NCI-H82 treated with DMSO at 0.1 percent for 48 hours (cell line): ENCODE data around the gene NUCB2.

Experiments used
- DNase-seq: peaks from one replicate; lab custom pipeline; 2025; ENCODE audit not compliant: unreplicated experiment; lab: John Stamatoyannopoulos, UW

NUCB2 gene

DNA sequence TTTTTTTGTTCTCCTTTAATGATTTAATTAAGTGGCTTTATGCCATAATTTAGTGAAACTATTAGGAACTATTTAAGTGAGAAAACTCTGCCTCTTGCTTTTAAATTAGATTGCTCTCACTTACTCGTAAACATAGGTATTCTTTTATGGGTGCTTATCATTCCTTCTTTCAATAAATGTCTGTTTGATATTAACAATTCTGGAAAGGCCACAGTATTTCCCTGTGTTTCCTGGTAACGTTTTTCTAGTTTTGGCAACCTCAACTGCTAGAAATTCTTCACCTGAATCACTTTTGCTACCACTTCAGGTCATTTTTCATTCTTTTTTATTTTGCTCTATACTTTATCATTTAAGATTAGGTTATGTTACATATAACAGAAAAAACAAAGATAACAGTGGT is 55.1 kb downstream of the NUCB2 start:
- no peak for DNase-seq

DNA sequence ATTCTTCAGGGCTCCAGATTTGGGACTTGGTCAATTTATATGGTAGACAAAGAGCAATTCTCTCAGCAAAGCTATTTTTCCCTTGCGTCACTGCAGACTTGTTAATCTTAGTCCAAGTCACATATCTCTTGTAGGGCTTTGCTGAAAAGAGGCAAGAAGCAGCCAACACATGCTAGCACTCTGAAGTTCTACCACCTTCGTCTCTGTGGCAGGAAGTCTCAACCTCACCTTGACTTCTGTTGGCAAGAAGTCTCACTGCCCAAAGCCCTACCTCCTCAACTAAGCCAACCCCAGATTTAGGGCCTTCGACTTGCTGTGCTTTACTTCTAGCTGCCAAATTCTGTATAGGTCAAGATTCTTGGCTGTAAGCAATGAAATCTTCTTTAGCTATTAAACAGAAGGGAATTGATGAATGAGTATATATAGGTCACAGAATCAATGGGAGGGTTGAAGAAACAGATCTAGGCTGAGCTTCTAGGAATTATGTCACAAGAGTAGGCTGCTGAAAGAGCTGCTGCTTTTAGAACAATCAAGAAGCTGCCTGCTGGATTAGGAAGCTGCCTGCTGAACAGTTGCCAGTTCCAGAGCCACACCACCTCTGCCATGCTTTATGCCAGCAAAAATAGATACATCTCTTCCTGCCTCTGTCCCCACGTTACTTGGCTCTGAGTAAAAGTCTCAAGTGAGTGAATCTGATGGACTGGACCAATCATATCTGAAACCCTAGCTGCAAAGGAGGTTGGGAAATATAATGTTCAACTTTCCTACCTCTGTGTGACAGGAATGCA is 57.5 kb downstream of the NUCB2 start:
- DNase-seq: no peak

DNA sequence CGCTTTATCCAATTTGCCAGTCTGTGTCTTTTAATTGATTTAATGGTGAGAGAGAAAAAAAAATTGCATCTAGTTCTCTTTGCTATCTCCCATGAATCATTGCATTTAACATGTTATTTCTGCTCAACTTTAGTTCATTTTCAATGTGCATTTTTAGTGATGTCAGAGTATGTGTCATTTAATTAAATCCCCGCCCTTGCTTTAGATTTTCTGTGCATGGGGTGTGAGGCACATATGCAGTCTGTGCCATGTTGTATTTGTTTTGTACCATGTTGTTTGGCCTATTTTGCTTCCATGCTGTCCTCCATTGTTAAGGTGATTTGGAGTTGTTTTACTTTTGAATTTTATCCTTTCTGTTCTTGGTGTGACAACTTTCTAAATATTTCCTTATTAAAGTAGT is 66.7 kb downstream of the NUCB2 start:
- DNase-seq: no peak

DNA sequence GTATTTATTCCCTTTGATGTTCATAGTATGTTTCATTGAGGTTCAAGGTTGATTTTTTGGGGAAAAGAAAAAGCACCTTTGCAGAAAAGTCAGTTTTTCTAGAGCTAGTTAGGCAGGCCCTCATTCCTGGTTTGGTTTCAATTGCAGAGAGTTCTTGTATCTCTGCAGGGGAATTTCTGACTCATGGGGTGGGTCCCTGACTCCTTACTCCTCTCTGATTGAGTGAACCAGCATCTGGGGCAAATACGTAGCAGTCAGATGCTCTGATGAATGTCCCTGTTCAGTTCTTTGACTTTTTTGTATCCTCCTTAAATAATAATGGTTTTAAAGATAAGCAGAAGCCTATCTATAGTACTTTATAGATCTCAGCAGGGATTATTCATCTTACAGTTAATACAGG is 67.4 kb downstream of the NUCB2 start:
- DNase-seq: no peak

DNA sequence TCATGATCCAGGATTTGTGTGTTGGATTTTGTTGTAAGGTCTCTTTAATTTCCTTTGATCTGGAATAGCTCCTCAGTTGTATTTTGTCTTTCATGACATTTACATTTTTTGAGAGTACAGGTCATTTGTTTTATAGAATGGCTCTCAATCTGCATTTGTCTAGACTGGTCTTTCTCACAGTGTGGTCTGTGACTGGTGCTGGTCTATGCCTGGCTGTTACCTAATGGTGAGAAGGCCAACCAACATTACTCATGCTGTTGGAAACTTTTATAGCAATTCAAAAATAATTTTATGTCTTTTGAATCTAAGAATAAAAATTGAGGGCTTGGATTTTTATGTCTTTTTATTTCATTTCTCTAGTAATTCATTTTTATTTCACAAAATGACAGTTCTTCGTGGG is 71.1 kb downstream of the NUCB2 start:
- no peak for DNase-seq

DNA sequence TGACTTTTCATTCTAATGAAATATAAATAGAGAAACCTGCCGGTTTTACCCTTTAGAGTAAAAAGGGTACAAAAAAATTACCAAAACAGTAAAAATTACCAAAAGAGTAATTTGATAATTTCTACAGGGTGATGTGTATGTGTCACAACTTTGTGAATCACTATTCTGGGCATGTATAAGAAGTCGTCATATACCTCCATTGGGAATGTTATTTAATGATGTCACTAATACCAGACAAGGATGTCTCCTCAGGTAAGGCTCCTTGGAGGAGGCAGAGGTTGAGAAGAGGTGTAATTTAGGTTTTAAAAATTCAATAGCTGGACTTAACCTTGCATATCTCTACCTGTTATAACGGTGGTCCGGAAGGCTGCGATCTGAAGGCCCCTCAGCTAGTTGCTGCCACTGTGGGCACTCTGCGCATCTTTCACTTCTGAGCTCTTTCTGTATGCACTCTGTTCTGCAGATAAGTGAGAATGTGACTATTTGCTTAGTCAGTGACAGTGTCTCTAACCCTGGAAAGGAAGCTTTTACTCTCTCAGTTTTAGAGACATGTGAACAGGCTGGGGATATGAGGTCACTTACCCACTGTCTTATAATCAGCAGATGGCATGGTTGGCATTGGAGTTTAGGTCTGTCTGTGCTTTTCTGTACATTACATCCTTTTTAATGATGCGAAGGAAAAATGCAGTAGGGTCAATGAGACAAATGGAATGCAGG is 74.1 kb downstream of the NUCB2 start:
- no peak for DNase-seq

DNA sequence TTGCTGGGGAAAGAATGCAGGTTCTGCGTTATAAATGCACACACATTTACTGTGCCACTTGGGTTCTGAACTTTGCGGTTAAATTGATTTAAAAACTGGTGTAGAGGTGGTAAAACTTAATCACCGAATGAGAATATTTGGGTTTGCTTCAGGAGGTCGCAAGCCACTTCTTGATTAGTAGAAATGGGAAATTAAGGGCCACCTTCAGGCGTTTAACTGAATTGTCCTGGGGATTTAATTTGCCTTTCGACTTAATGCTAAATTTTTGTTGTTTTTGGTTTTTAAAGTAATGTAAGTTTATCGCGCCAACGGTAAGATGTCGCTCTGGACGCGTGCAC is 74.6 kb downstream of the NUCB2 start:
- no peak for DNase-seq

DNA sequence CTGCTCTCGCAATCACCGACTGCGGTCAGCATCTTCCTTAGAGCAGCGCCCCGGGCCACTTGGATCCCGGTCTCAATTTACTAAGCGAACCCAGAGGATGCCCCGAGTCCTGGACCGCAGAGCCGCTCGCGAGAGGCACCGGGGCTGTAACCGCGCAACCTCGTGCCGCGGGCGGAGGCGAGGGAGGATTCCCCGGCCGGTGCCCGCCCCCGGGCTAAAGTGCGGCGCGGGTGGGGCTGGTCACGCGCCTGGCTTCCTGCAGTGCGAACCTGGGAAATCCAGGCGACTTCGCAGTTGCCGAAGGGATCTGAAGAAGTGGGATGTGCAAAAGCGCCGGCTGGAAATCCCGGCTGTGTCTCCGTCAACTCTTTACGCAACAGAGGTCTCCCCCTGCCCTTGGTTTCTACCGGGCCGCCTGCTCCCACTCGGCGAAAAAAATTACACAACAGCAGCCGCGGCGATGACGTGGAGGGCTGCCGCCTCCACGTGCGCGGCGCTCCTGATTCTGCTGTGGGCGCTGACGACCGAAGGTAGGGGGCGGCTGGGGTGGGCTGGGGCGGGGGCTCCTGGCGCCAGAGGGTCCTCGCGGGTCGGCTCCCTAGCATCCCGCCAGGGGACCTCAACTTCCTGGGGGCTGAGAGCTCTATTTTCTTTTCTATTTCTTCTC is 75.1 kb downstream of the NUCB2 start, which contains the start of gene NCR3LG1:
Gene NCR3LG1, plus strand, starts transcription at position 291 of the 667 bp plus-strand sequence. Its CDS starts 170 bp downstream, at position 461.
- DNase-seq: no peak

DNA sequence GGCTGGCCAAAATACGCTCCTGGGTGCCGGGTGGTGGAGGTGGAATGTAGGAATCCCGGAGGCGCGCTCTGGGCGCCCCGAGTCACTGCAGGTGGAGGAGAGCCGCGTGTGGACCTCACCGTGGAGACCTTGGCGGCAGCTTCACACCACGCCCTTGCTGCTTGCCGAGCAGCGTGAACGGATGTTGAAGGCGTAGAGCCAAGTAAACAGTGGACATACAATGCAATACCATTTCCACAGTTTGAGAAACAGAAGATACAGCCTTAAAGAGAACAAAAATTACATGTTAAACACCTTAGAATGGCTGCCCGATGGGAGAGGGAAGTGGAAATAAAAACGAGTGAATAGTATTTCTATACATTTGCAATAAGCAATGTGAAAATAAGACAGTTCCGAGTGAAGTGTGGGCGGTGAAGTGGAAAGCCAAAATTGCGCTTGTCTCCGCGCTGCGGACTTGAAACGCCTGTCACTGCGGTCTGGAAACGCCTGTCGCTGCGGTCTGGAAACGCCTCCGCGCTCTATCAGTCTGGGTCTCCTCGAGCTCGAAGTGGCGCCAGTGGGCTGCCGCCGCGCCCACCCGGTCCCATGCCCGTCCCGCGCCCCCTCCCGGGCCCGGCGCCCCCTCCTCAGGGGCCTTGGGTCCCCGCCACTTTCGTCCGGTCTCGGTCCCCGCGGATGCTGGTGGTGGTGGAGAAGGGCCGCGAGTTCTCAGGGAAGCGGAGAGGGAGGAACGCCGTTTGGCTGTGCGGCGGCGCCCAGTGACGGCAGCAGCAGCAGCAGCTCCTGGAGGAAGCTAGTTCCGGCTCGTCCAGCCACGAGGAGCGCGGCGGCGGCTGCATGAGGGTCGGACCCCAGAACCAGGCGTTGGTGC is 76.6 kb downstream of the NUCB2 start:
- peak; percentile 38 for DNase-seq

DNA sequence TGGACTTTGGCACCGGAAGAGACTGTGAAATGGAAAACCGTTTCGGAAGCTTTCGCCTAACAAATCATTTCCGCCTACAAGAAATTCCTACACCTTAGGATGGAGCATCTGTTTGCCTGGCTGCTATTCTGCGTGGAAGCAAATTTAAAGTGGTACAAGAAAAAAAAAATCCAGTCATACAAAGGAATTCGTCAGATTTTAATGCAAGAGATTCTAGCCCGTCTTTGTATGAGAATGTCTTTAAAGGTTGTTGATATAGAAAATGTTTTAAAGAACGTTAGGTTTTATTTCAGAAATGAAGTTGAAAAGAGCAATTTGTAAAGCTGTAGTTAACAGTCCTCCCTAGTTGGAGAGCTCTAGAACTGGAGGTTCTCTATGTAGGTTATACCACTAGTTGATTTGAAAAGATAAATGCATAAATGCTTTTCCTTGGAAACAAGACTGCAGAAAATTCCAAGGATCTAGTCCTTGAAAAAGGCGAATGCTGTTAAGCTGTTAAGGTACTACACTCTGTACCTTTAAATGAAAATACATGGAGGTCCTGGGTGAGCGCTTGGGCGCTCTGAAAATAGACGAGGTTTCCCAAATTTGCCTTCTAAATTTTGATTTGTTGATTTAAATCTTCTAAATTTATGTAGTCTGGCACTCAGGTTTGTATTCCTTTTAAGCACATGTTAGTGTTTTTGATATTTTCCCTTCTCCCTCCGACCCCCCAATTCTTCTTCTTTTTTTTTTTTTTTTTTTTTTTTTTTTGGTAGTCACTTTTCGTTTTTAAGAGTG is 77.5 kb downstream of the NUCB2 start:
- DNase-seq: no peak

DNA sequence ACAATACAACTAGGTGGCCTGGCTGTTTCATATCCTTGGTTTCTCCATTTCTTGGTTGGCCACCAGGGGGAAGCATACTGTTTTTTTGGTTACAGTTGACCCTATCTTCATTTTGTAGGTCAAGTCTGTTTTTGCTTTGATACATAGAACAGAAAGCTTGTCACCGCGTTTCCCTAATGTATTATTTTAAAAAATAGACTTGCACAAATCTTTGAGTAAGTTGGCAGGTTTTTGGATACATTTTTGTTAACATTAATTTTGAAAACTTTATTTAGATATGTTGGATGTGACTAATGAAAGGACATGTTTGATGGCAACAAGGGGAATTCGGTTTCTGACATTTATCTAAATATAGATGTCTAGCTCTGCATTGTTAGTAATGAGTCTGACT is 78.1 kb downstream of the NUCB2 start:
- DNase-seq: peak; percentile 37

DNA sequence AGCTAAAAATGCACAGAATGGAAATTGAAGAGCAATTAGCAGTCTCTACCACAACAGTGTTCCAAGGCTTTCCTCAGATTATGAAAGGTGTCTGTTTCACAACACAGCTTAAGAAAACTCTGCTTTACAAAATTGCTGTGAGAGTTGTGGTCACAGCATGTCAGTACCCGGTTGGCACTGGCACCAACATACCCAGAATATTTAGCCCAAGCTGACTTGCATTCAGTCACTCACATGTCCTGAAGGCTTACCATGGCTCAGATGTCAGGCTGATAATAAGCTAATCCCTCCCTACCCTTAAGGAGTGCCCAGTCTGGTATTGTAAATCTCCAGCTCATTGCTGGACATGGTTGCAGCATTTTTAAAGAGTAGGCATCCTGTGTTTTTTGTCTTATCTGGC is 90.0 kb downstream of the NUCB2 start:
- DNase-seq: no peak

DNA sequence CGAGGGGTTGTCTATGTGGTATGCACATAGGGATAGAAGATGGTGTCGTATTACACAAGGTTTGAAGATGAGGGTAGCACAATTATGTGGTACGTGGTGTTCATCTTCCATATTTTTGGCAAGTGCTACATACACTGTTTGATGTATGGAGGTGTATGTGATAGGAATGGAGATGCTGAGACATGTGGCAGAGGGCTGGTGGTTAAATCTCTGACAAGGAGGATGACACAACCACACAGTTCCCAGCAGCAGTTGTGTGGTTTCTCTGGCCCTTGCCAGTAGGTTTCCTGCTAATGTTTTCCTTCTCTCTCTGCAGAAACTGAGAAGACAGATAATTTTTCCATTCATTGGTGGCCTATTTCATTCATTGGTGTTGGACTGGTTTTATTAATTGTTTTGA is 92.0 kb downstream of the NUCB2 start:
- DNase-seq: no peak

DNA sequence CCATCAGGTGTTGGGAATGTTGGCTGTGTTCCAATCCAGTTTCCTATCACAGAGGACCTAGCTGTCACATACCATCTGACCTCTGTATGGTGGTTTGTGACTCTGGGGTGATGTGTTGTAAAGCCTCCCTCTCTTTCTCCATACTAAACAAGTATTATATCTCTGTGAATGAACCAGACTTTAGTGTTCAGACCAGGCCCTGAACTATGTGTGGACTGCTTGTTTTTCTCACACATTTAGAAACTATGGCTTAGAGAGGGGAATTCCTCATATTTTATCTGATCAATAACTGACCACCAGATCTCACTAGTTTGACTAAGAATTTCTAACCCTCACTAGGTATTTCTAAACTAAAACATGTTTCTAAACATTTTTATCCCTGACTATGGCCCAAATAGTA is 92.6 kb downstream of the NUCB2 start:
- no peak for DNase-seq

DNA sequence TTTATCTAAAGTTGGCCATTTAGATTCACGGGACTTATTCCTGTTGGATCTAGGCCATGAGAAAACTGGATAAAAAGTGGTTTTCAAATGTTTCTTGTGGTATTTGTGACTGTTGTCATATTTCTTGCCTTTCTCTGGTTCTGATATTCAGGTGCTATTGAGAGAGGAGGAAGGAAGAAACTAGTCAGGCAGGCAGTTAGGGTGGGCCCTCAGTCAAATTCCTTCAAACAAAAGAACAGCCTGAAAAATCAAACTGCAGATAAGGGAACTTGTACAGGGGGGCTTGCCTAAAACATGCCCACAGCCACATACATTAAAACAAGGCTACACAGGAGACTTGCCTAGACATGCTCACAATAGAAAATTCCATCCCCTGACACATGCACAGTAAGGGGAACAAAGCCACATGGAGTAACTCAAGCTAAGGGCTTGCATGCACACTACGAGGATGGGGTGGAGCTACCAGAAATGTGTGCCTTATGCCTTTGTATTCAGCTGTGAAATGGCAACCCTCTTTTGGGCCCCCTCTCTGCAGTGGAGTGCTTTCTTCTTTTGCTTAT is 93.2 kb downstream of the NUCB2 start:
- no peak for DNase-seq

DNA sequence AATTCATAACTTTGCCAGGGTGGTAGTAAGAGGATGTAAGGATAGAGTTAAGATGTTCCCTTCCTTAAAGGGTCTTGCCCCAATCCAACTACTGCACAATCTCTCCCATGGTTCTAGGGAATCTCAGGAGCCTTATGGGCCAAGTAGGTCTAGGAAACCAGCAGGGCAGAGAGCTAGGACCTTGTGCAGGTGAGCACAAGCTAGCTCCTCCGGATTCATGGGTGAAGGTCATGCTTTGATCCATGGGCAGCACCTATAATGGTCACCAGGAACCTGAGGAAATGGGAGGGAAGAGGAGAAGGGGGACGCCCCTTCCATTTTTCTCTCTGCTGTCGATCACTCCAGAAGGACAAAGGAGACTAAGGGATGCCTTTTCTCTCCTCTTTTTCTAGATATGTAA is 95.1 kb downstream of the NUCB2 start:
- no peak for DNase-seq

DNA sequence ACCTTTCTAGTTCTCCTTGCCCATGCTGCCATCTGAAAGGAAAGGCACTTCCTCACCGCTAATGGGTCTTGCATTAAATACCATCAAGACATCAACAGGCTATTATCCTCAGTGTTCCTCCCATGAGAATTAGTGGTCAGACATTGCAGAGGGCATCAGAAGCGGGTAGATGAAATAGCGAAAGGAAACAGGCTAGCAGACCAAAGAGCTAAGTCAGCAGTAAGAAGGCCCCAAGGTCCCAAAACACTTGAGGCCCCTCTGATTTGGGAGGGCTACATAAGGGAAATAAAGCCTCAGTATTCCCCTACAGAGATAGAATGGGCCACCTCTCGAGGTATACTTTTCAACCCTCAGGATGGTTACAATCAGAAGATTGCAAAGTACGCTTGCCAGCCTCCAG is 99.0 kb downstream of the NUCB2 start:
- no peak for DNase-seq

DNA sequence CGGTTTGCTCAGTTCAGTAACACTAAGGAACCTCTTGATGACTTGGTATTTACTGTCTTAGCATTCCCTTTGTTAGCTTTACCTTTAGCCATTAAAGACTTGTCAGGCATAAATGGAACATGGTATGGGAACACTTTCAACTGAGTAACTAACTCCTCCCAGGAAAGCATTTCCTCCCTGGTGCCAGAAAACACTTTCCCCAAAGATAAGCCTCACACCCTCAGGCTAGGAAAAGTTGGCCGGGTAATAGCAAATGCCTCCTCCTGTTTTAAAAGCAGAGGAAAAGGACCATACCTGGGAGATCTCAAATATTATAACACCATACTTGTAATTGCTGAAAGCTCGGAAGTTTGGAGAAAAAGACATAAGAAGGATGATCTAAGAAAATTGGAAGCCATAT is 100.0 kb downstream of the NUCB2 start:
- DNase-seq: no peak

DNA sequence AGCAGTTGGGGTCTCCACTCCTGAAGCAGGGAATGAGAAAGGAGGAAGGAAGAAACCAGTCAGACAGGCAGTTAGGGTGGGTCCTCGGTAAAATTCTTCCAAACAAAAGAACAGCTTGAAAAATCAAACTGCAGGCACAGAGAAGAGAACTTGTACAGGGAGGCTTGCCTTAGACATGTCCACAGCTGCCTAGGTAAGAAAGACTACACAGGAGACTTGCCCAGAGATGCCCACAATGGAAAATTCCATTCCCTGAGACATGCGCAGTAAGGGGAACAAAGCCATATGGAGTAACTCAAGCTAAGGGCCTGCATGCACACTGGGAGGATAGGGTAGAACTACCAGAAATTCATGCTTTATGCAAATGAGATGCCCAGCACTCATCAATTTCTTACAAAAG is 102.1 kb downstream of the NUCB2 start:
- DNase-seq: no peak
